ENCODE data around the gene FGF4.

DNA sequence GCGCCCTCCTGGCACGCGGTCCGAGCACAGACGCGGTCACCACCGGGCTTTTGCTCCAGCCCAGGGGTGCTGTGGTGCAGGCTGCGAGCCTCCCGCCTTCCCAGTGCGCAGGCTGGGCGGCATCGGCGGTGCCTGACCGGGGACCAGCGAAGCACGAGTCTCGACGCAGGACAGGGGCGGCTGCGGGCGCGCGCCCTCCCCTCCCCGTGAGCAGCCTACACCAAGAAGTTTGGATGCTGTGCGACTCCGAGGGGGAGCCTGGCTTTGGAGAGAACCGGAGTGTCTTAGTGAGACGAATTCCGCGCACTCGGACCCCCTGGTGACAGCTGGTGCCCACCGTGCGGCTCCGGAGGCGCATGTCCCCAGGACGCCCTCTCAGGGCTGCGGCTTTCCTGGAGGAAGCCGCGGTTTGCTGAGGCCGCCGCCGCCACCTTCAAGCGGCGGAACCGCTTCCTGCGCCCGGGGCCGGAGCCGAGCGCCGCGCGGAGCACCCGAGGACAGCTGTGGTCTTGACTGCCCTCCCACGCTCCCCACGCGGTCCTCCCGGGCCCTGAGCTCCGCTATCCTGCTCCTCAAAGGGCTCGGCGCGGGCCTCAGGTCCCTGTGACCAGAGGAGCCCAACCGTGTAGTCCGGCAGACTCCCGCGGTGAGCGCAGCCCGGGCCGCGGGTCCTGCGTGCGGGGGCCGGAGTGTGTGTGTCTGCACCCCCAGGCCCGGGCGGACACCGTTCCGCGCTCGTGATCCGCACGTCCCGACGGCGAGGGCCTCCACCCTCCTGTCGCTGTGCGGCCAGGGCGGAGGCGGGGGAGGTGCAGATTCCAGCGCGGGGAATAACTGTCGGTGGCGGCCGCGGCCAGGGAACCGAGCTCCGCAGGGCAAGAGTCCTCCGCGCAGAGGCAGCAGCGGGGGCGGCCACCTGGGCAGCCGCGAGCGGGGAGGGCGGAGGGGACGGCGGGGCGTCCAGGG, 42.4 kb upstream of the FGF4 start:
- TF ChIP-seq, protein P1, sequence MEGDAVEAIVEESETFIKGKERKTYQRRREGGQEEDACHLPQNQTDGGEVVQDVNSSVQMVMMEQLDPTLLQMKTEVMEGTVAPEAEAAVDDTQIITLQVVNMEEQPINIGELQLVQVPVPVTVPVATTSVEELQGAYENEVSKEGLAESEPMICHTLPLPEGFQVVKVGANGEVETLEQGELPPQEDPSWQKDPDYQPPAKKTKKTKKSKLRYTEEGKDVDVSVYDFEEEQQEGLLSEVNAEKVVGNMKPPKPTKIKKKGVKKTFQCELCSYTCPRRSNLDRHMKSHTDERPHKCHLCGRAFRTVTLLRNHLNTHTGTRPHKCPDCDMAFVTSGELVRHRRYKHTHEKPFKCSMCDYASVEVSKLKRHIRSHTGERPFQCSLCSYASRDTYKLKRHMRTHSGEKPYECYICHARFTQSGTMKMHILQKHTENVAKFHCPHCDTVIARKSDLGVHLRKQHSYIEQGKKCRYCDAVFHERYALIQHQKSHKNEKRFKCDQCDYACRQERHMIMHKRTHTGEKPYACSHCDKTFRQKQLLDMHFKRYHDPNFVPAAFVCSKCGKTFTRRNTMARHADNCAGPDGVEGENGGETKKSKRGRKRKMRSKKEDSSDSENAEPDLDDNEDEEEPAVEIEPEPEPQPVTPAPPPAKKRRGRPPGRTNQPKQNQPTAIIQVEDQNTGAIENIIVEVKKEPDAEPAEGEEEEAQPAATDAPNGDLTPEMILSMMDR (IDR thresholded peaks at IDR 0.05), result no peak
- no peak for TF ChIP-seq POLR2AphosphoS5 (IDR thresholded peaks at IDR 0.05)
